Trophoblast cell (in vitro differentiated cells and primary cell): Measurements from ENCODE around the gene RGS16.

Experiments
- DNase-seq, 2 donors: peaks; one replicate each; pipeline ENCODE4 v3.0.0-alpha.2; 2016
- H2AFZ ChIP-seq: 2 replicates; pipeline ENCODE4 v1.6.1; 2013; ENCODE audit warnings: low read length, moderate library complexity, mild to moderate bottlenecking; ENCODE audit not compliant: insufficient read depth, poor library complexity
- H2AK5ac ChIP-seq: 2 replicates; pipeline ENCODE4 v1.6.1; 2013; ENCODE audit warnings: mild to moderate bottlenecking, low read length
- H2BK120ac ChIP-seq: 2 replicates; pipeline ENCODE4 v1.6.1; 2013; ENCODE audit warnings: low read length, mild to moderate bottlenecking, moderate library complexity; ENCODE audit not compliant: insufficient read depth, poor library complexity
- H2BK12ac ChIP-seq: 2 replicates; pipeline ENCODE4 v1.6.1; 2013; ENCODE audit warnings: mild to moderate bottlenecking, low read length, moderate library complexity
- H2BK5ac ChIP-seq: 2 replicates; pipeline ENCODE4 v1.6.1; 2013; ENCODE audit warnings: low read length, low read depth, moderate library complexity, mild to moderate bottlenecking; ENCODE audit not compliant: poor library complexity
- H3K14ac ChIP-seq: 2 replicates; pipeline ENCODE4 v1.6.1; 2013; ENCODE audit warnings: mild to moderate bottlenecking, low read length
- H3K18ac ChIP-seq: 2 replicates; pipeline ENCODE4 v1.6.1; 2013; ENCODE audit warnings: mild to moderate bottlenecking, low read length
- H3K23ac ChIP-seq: 2 replicates; pipeline ENCODE4 v1.6.1; 2013; ENCODE audit warnings: low read length
- H3K27ac ChIP-seq: 2 replicates; pipeline ENCODE4 v1.5.1; 2013; ENCODE audit warnings: low read depth, mild to moderate bottlenecking, inconsistent platforms, low read length, moderate library complexity
- H3K27me3 ChIP-seq: 2 replicates; pipeline ENCODE4 v1.6.1; 2013; ENCODE audit warnings: inconsistent platforms, mild to moderate bottlenecking, low read length, moderate library complexity; ENCODE audit not compliant: insufficient read depth
- H3K36me3 ChIP-seq, 2 experiments: 1 replicate in 1 of 2; 2 replicates in 1 of 2; pipeline ENCODE4 v1.6.1; 2013; ENCODE audit warnings: low read length in 2 of 2, mild to moderate bottlenecking in 2 of 2, moderate library complexity in 1 of 2; ENCODE audit not compliant: insufficient read depth in 2 of 2, control insufficient read depth in 1 of 2
- H3K4ac ChIP-seq: 2 replicates; pipeline ENCODE4 v1.6.1; 2013; ENCODE audit warnings: low read depth, mild to moderate bottlenecking, low read length, moderate library complexity
- H3K4me1 ChIP-seq, 2 experiments: 1 replicate in 1 of 2; 2 replicates in 1 of 2; pipeline ENCODE4 v1.6.1; 2013; ENCODE audit warnings: low read length in 2 of 2, mild to moderate bottlenecking in 2 of 2, moderate library complexity in 1 of 2; ENCODE audit not compliant: insufficient read depth in 2 of 2, control insufficient read depth in 1 of 2
- H3K4me2 ChIP-seq: 2 replicates; pipeline ENCODE4 v1.6.1; 2013; ENCODE audit warnings: inconsistent platforms, mild to moderate bottlenecking, low read length, moderate library complexity
- H3K4me3 ChIP-seq: 2 replicates; pipeline ENCODE4 v1.5.1; 2013; ENCODE audit warnings: mild to moderate bottlenecking, low read depth, low read length, inconsistent platforms
- H3K79me1 ChIP-seq: one replicate; pipeline ENCODE4 v1.6.1; 2013; ENCODE audit warnings: low read length
- H3K79me2 ChIP-seq: 2 replicates; pipeline ENCODE4 v1.6.1; 2013; ENCODE audit warnings: low read length, mild to moderate bottlenecking; ENCODE audit not compliant: control insufficient read depth, insufficient read depth, poor library complexity
- H3K9ac ChIP-seq: 2 replicates; pipeline ENCODE4 v1.6.1; 2013; ENCODE audit warnings: mild to moderate bottlenecking, low read length
- H3K9me3 ChIP-seq: 2 replicates; pipeline ENCODE4 v1.6.1; 2013; ENCODE audit warnings: low read depth, mild to moderate bottlenecking, control low read depth, inconsistent platforms, low read length; ENCODE audit not compliant: insufficient read depth
- H4K12ac ChIP-seq: 2 replicates; pipeline ENCODE4 v1.6.1; 2013; ENCODE audit warnings: low read depth, mild to moderate bottlenecking, low read length, moderate library complexity
- H4K8ac ChIP-seq: 2 replicates; pipeline ENCODE4 v1.6.1; 2013; ENCODE audit warnings: low read depth, mild to moderate bottlenecking, low read length, moderate library complexity
- H4K91ac ChIP-seq: one replicate; pipeline ENCODE4 v1.6.1; 2013; ENCODE audit warnings: low read depth, mild to moderate bottlenecking, low read length, moderate library complexity
- WGBS: extraction: QIAGEN DNeasy Blood & Tissue Kit; methylation state at CpG from one replicate; pipeline ENCODE4 v1.1.7; 2013; ENCODE audit warnings: missing lambda C conversion rate; ENCODE audit not compliant: insufficient read length, insufficient coverage; ENCODE audit errors: extremely low coverage; 5-methylcytosine and 5-hydroxymethylcytosine counted together

Gene RGS16

GRCh38 chr1:182630586-182630985, 26.4 kb upstream of the RGS16 start:
- Histone ChIP-seq H3K79me1 (peaks cover 35% of the 10 kb centered on the region), H3K9ac (no peak overlapping the region), H3K27ac (peak overlapping the region; percentile 67), H3K27me3 (no peaks in the 10 kb centered on the region), H2AFZ (no peak overlapping the region), H2BK5ac (peak overlapping the region; percentile 37), H3K18ac (peak overlapping the region; percentile 67), H4K91ac (peak overlapping the region; percentile 93), H2BK12ac (peak overlapping the region; percentile 99), H2AK5ac (peak overlapping the region; percentile 94), H4K8ac (peak overlapping the region; percentile 21), H3K14ac (peak overlapping the region; percentile 76), H3K79me2 (peaks cover 2% of the 10 kb centered on the region), H3K4me1 (peaks cover 25 to 35% of the 10 kb centered on the region in 2 experiments), H3K9me3 (no peaks in the 10 kb centered on the region), H3K4me2 (peak overlapping the region; percentile 4), H4K12ac (no peak overlapping the region), H3K23ac (no peak overlapping the region), H3K36me3 (no peaks in the 10 kb centered on the region), H3K4ac (peak overlapping the region; percentile 37), H3K4me3 (no peak overlapping the region), H2BK120ac (peak overlapping the region; percentile 95)
- DNase-seq: peak in 1 of 2 donors; percentile 25
- WGBS: no CpG with 5 or more reads among the region's 1 CpG

GRCh38 chr1:182629499-182630096, 25.4 kb upstream of the RGS16 start:
- H3K27me3 ChIP-seq: no peaks in the 10 kb centered on the region
- no peak overlapping the region for H2AFZ ChIP-seq
- peak overlapping the region; percentile 2 for H4K8ac ChIP-seq
- H3K4me3 ChIP-seq: no peak overlapping the region
- peaks cover 25 to 33% of the 10 kb centered on the region in 2 experiments for H3K4me1 ChIP-seq
- H3K23ac ChIP-seq: no peak overlapping the region
- no peak overlapping the region for H3K9ac ChIP-seq
- H4K12ac ChIP-seq: no peak overlapping the region
- H3K4me2 ChIP-seq: no peak overlapping the region
- H2BK5ac ChIP-seq: peak overlapping the region; percentile 6
- H3K36me3 ChIP-seq: no peaks in the 10 kb centered on the region
- no peak for DNase-seq
- peak overlapping the region; percentile 10 for H3K14ac ChIP-seq
- H3K79me2 ChIP-seq: peaks cover 2% of the 10 kb centered on the region
- no peak overlapping the region for H3K27ac ChIP-seq
- H3K79me1 ChIP-seq: peaks cover 35% of the 10 kb centered on the region
- no peak overlapping the region for H3K18ac ChIP-seq
- H3K9me3 ChIP-seq: no peaks in the 10 kb centered on the region
- H2BK120ac ChIP-seq: peak overlapping the region; percentile 4
- H4K91ac ChIP-seq: peak overlapping the region; percentile 42
- WGBS: no CpG with 5 or more reads among the region's 3 CpGs
- no peak overlapping the region for H2AK5ac ChIP-seq
- H2BK12ac ChIP-seq: peak overlapping the region; percentile 58
- peak overlapping the region; percentile 4 for H3K4ac ChIP-seq

- H3K18ac ChIP-seq: no peak overlapping the region
- no peak overlapping the region for H2AFZ ChIP-seq
- no CpG with 5 or more reads among the region's 2 CpGs for WGBS
- no peak overlapping the region for H3K27ac ChIP-seq
- no peaks in the 10 kb centered on the region for H3K27me3 ChIP-seq
- no peak overlapping the region for H2AK5ac ChIP-seq
- no peaks in the 10 kb centered on the region for H3K36me3 ChIP-seq
- no peak overlapping the region for H3K4ac ChIP-seq
- H3K79me1 ChIP-seq: peaks cover 32% of the 10 kb centered on the region
- no peak overlapping the region for H4K91ac ChIP-seq
- H3K4me1 ChIP-seq: peaks cover 22 to 28% of the 10 kb centered on the region in 2 experiments
- H2BK120ac ChIP-seq: no peak overlapping the region
- H3K14ac ChIP-seq: no peak overlapping the region
- peaks cover 2% of the 10 kb centered on the region for H3K79me2 ChIP-seq
- no peak overlapping the region for H4K12ac ChIP-seq
- no peak overlapping the region for H3K9ac ChIP-seq
- H4K8ac ChIP-seq: no peak overlapping the region
- H3K4me3 ChIP-seq: no peak overlapping the region
- H3K9me3 ChIP-seq: no peaks in the 10 kb centered on the region
- H2BK12ac ChIP-seq: peak overlapping the region; percentile 58
- H3K23ac ChIP-seq: no peak overlapping the region
- H2BK5ac ChIP-seq: peak overlapping the region; percentile 6
- no peak overlapping the region for H3K4me2 ChIP-seq
- DNase-seq: no peak
Observed at GRCh38 chr1:182629080-182629479, 24.9 kb upstream of the RGS16 start.

- Histone ChIP-seq H2BK12ac (peak overlapping the region; percentile 98), H3K4me2 (no peak overlapping the region), H4K8ac (no peak overlapping the region), H3K4me1 (peaks cover 19 to 24% of the 10 kb centered on the region in 2 experiments), H2BK120ac (peak overlapping the region; percentile 61), H3K18ac (no peak overlapping the region), H3K27ac (no peak overlapping the region), H3K4ac (no peak overlapping the region), H3K9ac (no peak overlapping the region), H2BK5ac (peak overlapping the region; percentile 34), H3K79me1 (peaks cover 28% of the 10 kb centered on the region), H3K36me3 (no peaks in the 10 kb centered on the region), H4K91ac (no peak overlapping the region), H4K12ac (no peak overlapping the region), H3K9me3 (no peaks in the 10 kb centered on the region), H3K79me2 (peaks cover 2% of the 10 kb centered on the region), H3K14ac (no peak overlapping the region), H2AFZ (no peak overlapping the region), H2AK5ac (no peak overlapping the region), H3K4me3 (no peak overlapping the region), H3K23ac (no peak overlapping the region), H3K27me3 (no peaks in the 10 kb centered on the region)
- no CpG with 5 or more reads among the region's 1 CpG for WGBS
- DNase-seq: no peak
Observed at GRCh38 chr1:182628657-182629056, 24.5 kb upstream of the RGS16 start.
